Frontal cortex (tissue), 4 donors: ENCODE data around the gene KRTAP12-3. TPM values are rescaled to one million over a fixed set of nuclear protein-coding genes. Genes with fewer than 3 reads are reported as not detected.
"Not testable (repeated sequence)": the region's sequence is repeated elsewhere in the genome, so short reads cannot be mapped to it uniquely, and the experiment has no call there.

ENCODE experiments used
- DNase-seq, 2 donors: peaks; one replicate each; pipeline ENCODE4 v3.0.0; 2012; ENCODE audit warnings: low spot score in 2 of 2
- FAIRE-seq: peaks from 2 replicates; lab custom pipeline; 2012; peaks lifted over from hg19 to GRCh38; lab: Jason Lieb, UNC
- total RNA-seq: library from RNA; depleted of rRNA; stranded (reverse); fragments of >200 nt; gene quantifications from one replicate; pipeline ENCODE4 v1.2.3, GENCODE V29; 2014
- donor health status: control.
- donor health status: control.
- donor health status: control.

KRTAP12-3 gene
- total RNA-seq, 1 donor from 2014 or later = not detected

DNA sequence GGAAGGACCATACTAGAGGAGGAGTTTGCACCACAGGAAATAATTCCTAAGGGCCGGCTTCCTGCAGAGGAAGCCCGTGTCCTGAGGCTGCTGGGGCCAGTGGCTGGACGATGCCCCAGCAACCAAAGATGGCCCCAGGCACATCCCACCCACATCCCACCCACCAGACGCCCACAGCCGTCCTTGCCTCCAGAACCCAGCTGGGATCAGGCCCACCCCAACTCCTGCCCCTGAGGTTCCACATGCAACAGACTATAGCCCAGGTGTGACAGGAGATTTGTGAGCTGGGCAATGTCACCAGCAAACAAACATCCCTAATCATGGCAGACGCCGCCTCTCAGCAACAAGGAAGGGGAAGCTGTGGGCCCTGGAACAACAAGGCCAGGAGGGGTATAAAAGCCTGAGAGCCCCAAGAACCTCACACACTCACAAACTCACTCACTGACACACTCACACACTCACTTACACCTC lies 31.0 kb upstream of the KRTAP12-3 start, which contains the start of gene KRTAP10-9:
TSS of gene KRTAP10-9 (plus strand) at position 421 of the 471 bp plus-strand sequence. CDS start 79 bp downstream, outside the sequence.
- DNase-seq (no peak), FAIRE-seq (no peak)

DNA sequence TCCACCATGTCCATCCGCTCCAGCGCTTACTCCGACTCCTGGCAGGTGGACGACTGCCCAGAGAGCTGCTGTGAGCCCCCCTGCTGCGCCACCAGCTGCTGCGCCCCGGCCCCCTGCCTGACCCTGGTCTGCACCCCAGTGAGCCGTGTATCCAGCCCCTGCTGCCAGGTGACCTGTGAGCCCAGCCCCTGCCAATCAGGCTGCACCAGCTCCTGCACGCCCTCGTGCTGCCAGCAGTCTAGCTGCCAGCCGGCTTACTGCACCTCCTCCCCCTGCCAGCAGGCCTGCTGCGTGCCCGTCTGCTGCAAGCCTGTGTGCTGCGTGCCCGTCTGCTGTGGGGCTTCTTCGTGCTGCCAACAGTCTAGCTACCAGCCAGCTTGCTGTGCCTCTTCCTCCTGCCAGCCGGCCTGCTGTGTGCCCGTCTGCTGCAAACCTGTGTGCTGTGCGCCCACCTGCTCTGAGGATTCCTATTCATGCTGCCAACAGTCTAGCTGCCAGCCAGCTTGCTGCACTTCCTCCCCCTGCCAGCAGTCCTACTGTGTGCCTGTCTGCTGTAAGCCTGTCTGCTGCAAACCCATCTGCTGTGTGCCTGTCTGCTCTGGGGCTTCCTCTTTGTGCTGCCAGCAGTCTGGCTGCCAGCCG lies 30.4 kb upstream of the KRTAP12-3 start:
- not testable (repeated sequence) for DNase-seq, FAIRE-seq

DNA sequence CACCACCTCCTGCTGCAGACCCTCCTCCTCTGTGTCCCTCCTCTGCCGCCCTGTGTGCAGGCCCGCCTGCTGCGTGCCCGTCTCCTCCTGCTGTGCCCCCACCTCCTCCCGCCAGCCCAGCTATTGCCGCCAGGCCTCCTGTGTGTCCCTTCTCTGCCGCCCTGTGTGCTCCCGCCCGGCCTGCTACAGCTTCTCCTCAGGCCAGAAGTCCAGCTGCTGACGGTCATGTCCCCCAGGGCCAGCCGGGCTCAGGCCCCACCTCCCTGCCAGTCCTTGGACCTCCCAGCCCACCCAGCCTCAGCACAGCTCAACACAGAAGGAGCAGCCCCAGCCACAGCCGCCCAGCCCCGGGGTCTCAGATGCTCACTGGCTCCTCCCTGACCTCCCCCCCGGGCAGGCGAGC lies 29.9 kb upstream of the KRTAP12-3 start:
- not testable (repeated sequence) for DNase-seq, FAIRE-seq

DNA sequence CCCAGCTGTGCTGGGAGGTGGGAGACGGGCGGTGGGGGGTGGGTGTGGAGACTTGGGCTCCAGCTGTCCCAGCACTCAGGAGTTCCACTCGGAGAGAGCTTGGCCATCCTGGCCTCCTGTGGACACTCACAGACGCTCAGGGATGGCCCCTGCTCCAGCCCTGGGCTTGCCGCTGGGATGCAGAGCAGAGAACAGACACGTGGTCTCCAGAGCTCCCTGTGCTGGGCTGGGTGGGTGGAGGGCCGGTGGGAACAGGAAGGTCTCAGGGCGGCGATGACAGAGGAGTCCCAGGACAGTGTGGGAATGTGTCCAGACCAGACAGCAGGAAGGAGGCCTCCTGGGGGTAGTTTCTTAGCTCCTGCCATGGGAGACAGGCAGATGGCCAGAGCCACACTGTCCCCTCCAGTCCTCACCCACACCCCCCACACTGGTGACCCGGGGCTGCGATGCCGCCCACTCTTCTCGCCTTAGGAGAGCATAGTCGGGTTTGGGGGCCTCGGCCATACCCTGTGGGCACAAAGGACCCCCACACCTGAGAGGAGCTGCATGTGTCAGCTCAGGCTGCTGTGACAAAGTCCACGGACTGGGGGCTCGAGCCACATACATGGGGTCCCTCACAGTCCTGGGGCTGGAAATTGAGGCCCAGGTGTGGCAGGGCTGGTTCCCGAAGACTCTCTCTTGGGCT lies 28.9 kb upstream of the KRTAP12-3 start:
- DNase-seq (no peak), FAIRE-seq (no peak)

DNA sequence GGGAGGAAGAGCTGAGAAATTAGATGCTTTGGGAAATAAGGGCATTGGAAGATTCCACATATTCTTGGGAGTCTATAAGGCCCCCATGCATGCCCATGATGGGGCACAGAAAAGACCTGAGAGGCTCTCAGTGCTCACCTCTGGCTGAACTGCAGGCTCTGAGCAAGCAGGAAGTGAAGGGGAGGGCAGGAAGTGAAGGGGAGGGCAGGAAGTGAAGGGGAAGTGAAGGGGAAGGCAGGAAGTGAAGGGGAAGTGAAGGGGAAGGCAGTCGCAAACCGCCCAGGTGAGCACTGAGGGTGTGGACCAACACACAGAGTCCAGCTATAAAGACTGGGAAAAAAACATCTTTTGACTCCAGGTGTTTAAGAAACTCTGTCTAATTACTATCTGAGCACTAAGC lies 27.3 kb upstream of the KRTAP12-3 start:
- DNase-seq = no peak
- no peak for FAIRE-seq

DNA sequence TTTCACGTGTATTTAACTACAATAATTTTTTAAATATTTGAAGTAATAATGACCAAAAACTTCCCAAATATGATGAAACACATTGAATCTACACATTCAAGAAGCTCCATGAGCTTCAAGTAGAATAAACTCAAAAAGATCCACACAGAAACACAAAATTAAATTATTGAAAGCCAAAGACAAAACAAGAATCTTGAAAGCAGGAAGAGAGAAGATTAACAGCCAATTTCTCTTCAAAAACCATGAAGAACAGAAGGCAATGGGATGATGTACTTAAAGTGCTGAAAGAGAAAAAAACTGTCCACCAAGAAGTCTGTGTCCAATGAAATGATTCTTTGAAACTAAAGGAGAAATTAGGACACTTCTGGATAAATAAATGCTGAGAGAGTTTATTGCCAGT lies 25.7 kb upstream of the KRTAP12-3 start:
- DNase-seq (no peak), FAIRE-seq (no peak)

DNA sequence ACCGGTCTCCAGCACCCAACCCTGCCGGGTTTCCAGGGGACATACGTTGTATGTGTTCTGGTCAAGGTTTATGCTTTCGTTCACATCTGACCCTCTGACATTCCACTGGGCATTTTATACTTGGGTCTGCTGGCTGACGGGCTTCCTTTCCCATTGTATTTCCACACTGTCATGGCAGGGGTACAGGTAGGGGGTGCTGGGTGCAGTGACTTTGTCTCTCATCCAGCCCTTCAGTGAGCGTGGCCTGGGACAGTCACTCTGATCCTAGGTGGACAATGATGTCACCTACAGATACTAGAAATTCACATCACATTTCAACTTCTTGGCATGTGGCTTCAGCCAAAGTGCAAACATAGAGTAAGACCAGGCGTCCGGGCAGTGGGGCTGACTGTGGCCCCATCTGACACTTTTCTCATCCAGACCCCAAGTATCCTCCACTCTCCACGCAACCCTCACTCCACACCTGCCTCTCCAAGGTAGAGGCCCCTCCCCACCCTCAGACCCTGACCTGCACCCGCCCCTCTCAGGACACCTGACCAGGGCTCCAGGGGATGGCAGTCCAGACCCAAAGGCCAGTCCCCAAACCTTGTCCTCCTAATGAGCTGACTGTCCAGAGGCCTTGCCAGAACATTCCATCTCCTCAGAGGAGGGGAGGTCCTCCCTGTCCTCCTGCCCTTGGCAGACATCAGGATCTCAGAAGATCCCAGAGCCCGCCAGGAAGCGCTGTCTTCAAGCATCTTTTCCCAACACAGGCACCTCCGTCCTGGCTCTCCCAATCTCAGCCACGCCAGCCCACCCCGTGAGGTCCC lies 21.3 kb upstream of the KRTAP12-3 start:
- no peak for FAIRE-seq
- no peak for DNase-seq

DNA sequence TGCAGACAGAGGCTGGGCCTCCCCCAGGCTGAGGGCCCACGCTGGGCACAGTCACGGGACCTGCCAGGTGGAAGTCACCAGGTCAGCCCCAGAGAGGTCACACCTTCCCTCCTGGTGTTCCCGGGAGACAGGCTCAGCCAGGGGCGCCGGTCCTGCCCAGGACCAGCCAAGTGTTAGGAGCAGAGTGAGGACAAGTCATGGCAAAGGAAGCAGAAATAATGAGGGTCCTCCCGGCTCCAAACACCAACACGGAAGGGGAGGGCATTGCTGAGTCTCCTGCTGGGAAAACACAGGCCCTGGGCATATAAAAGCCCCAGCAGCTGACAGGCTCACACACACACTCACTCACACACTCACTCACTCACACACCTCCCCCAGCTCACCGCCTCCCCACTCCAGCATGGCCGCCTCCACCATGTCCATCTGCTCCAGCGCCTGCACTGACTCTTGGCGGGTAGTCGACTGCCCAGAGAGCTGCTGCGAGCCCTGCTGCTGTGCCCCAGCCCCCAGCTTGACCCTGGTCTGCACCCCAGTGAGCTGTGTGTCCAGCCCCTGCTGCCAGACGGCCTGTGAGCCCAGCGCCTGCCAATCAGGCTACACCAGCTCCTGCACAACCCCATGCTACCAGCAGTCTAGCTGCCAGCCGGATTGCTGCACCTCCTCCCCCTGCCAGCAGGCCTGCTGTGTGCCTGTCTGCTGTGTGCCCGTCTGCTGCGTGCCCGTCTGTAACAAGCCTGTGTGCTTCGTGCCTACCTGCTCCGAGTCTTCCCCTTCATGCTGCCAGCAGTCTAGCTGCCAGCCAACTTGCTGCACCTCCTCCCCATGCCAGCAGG lies 20.5 kb upstream of the KRTAP12-3 start, which contains the start of gene KRTAP10-10:
TSS of gene KRTAP10-10 (plus strand) at position 339 of the 833 bp plus-strand sequence. CDS start at position 401, 62 bp downstream.
- FAIRE-seq (no peak), DNase-seq (no peak)

DNA sequence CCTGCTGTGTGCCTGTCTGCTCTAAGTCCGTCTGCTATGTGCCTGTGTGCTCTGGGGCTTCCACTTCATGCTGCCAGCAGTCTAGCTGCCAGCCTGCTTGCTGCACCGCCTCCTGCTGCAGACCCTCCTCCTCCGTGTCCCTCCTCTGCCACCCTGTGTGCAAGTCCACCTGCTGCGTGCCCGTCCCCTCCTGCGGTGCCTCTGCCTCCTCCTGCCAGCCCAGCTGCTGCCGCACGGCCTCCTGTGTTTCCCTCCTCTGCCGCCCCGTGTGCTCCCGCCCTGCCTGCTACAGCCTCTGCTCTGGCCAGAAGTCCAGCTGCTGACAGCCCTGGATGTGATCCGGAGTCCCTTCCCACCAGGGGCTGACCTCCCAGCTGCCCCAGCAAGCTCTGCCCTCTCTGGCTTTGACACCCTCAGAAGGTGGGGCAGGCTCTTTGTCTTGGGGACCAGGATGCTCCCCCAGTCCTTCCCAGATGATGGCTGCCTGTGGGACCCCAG lies 19.8 kb upstream of the KRTAP12-3 start:
- not testable (repeated sequence) for DNase-seq, FAIRE-seq

DNA sequence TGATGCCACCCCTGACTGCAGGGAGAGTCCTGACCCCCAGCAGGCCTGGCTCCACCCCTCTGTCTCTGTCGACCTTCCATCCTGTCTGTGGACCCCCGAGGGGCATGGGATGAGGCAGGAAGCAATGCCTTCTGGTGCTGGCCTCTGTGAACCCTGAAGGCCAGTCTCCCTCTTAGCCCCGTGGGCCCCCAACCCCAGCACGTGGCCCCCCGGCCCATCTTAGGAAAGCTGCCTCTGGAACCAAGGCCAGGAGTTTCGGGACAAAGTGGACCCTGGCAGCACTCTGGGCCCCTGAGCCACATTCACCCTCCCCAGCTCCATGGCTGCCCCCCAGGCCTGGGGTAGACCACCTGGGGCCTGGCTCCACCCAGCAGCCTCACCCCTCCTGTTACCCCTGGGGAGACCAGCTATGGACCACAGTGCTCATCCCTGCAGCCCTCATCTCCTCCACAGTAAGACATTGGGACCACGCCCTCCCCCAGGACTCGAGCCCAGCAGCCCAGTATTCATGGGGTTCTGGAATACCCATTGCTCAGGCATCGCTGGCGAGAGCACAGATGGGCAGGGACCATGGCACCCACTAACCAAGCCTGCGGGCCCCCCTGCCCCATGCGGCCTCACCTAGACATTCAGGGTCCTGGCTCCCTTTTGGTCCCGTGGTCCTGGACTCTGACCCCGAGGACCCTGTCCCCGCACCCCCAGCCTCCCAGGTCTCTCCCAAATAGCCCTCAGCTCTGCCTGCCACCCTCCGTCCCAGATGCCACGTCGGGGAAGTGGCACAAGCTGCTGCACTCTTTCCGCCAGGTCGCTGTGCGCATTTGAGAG lies 19.0 kb upstream of the KRTAP12-3 start:
- FAIRE-seq, DNase-seq: not testable (repeated sequence)

DNA sequence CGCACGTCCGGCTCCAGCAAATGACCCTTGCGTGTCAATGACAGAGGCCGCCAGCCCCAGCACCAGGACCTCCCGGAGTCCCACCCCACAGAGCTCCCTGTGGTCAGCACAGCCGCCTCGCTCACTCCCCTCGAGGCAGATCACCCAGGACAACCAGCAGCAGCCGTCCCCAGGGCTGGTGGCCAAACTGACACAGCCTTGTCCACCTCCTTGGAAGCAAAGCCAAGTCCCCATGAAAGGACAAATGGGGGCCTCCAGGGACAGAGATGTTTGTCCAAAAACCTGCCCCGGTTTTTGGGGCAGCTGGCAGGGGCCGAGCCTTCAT lies 18.4 kb upstream of the KRTAP12-3 start:
- FAIRE-seq (no peak), DNase-seq (no peak)

DNA sequence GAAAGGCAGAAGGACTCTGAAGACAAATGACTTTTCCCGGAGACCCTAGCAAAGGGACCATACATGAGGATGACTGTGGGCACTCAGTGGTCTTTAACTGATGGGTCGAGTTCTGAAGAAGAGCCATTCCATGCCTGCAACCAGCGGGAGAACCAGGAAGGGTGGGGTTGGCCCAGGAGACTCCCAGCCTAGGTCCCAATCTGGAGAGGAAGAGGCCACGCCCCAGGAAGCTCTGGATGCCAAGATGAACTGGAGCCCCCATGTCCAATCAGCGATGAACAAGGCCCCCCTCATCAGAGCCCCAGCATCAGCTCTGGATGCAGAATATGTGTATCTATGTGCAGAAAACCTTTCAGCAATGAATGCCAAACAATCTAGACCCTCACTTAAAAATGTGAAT lies 17.0 kb upstream of the KRTAP12-3 start:
- FAIRE-seq (no peak), DNase-seq (no peak)

DNA sequence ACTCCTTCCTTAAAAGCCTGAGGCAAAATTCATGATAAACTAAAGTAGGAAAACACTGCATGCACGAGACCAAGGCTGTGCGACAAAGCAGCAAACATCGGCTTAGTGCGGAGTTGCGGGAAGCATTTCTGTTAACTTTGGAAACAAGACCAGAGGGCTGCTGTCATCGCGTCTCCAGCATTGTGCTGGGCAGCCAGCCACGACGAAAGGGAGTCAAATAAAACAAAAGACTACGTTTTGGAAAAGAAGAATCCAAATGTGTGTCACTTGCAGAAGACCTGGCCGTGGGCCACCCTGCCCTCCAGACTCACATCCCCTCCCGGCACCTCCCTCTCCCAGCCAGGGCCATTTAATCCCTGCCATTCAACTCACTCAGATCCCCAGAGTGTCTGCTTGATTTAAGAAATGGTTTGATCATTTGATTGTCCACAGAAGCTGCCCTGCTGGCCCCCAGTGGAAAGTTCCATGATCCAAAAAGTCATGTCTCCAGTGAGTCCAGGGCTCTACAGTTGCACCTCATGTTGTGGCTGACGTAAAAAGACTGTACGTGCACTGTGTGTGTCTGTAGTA lies 13.9 kb upstream of the KRTAP12-3 start:
- no peak for DNase-seq
- no peak for FAIRE-seq

DNA sequence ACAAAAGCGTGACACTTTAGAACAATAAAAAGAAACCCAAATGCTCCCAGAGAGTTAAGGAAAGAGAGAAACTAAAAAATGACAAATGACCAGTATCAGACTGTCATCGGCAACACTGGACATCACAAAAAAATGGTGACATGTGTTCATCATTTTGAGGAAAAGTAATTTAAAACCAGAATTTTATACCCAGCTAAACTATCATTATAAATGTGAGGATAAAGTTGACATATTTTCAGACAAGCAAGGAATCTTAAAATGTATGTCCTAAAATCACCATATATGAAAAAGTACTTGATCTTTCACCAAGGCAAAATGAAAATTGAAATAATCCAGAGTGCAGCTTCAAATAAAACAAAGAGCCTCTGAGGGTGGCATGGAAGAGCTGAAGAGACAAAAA lies 12.9 kb upstream of the KRTAP12-3 start:
- DNase-seq (no peak), FAIRE-seq (no peak)

DNA sequence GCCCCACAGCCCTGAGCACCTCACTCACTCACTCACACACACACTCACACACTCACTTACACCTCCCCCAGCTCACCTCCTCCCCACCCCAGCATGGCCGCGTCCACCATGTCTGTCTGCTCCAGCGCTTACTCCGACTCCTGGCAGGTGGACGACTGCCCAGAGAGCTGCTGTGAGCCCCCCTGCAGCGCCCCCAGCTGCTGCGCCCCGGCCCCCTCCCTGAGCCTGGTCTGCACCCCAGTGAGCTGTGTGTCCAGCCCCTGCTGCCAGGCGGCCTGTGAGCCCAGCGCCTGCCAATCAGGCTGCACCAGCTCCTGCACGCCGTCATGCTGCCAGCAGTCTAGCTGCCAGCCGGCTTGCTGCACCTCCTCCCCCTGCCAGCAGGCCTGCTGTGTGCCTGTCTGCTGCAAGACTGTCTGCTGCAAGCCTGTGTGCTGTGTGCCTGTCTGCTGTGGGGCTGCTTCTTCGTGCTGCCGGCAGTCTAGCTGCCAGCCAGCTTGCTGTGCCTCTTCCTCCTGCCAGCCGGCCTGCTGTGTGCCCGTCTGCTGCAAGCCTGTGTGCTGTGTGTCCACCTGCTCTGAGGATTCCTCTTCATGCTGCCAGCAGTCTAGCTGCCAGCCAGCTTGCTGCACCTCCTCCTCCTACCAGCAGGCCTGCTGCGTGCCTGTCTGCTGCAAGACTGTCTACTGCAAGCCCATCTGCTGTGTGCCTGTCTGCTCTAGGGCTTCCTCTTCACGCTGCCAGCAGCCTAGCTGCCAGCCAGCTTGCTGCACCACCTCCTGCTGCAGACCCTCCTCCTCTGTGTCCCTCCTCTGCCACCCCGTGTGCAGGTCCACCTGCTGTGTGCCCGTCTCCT lies 11.1 kb upstream of the KRTAP12-3 start, which contains the start of gene KRTAP10-11:
TSS of gene KRTAP10-11 (plus strand) at position 49 of the 856 bp plus-strand sequence. CDS start at position 94, 45 bp downstream.
- FAIRE-seq, DNase-seq: not testable (repeated sequence)

DNA sequence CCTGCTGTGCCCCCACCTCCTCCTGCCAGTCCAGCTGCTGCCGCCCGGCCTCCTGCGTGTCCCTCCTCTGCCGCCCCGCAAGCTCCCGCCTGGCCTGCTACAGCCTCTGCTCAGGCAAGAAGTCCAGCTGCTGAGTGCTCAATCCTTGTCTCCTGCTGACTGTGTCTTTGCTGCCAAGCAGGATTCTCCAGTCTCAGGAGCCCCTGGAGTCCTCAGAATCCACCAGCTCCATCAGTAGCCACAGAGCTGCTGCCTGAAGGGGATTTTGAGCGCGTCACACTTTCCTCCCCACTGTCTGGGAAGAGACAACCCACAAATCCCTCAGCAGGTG lies 10.5 kb upstream of the KRTAP12-3 start:
- DNase-seq (no peak), FAIRE-seq (no peak)

DNA sequence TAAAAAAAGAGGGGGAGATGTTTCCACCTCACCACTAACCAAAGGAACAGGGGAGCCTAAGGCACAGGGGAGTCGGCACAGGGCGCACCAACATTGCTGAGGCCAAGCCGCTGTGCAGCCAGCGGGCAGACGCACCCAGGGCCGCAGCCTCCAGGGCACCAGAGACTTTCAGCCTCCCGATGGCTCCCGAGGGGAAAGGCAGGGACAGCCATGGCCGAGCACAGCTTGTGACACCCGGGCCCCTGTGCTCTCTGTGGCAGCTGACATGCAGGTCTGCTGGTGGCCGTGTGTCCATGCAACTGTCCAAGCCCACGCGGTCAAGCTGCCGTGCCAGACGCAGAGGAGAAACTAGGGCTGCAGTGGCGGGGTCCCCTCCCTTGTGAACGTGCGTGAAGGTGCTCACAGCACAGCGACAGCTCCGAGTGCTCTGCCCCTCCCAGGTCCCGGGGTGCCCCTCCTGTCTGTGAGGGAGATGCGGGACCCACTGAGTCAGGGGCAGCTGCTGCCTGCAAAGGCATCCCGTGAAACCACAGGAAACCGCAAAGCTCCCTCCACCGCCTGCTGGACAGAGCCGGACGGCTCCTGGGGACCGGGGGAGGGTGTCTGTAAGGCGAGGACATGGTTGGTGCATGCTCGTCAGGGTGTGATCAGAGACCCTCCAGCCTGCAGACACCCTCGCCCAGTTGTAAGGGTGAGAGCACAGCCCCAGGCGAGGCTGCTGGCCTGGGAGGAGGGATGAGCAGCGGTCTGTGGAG lies 9.0 kb upstream of the KRTAP12-3 start:
- FAIRE-seq = no peak
- no peak for DNase-seq
